Activated CD4-positive, CD25-positive, alpha-beta regulatory T cell (primary cell): Measurements from ENCODE around the gene GHRL.

Source experiments
- DNase-seq, 4 experiments: peaks; one replicate each; lab custom pipeline; 2025; lab: John Stamatoyannopoulos, UW

The GHRL gene

GRCh38 chr3:10292505-10293419, at the start of gene GHRL:
GHRL (minus strand) TSS chr3:10292947; CDS start chr3:10290180, 2,767 bp downstream.
- no peak for DNase-seq

- DNase-seq, result no peak
Measured at GRCh38 chr3:10341901-10342398, 49.2 kb upstream of the GHRL start.

GRCh38 chr3:10340476-10340875, 47.7 kb upstream of the GHRL start:
- DNase-seq, result no peak

GRCh38 chr3:10340046-10340445, 47.3 kb upstream of the GHRL start:
- no peak for DNase-seq

GRCh38 chr3:10339376-10339955, 46.7 kb upstream of the GHRL start:
- no peak for DNase-seq

- no peak for DNase-seq
Measured at GRCh38 chr3:10338591-10339353, 46.0 kb upstream of the GHRL start.

- no peak for DNase-seq
Measured at GRCh38 chr3:10338164-10338470, 45.4 kb upstream of the GHRL start.

GRCh38 chr3:10337323-10338163, 44.8 kb upstream of the GHRL start:
- no peak for DNase-seq

GRCh38 chr3:10336761-10337160, 44.0 kb upstream of the GHRL start:
- DNase-seq, result no peak

- no peak for DNase-seq
Measured at GRCh38 chr3:10335871-10336622, 43.3 kb upstream of the GHRL start.

- DNase-seq, result no peak
Measured at GRCh38 chr3:10335190-10335738, 42.5 kb upstream of the GHRL start.

GRCh38 chr3:10334459-10334858, 41.7 kb upstream of the GHRL start:
- no peak for DNase-seq

GRCh38 chr3:10334042-10334441, 41.3 kb upstream of the GHRL start:
- no peak for DNase-seq

- no peak for DNase-seq
Measured at GRCh38 chr3:10333349-10333650, 40.6 kb upstream of the GHRL start.

- DNase-seq, result no peak
Measured at GRCh38 chr3:10332481-10333348, 40.0 kb upstream of the GHRL start.

- no peak for DNase-seq
Measured at GRCh38 chr3:10331320-10331719, 38.6 kb upstream of the GHRL start.

- no peak for DNase-seq
Measured at GRCh38 chr3:10330319-10330718, 37.6 kb upstream of the GHRL start.

- no peak for DNase-seq
Measured at GRCh38 chr3:10329495-10330015, 36.8 kb upstream of the GHRL start.

GRCh38 chr3:10328460-10329071, 35.8 kb upstream of the GHRL start:
- DNase-seq, result no peak
